ENCODE results near the gene MED13. TPM values are rescaled to one million over a fixed set of nuclear protein-coding genes. Genes with fewer than 3 reads are reported as not detected.
"Not testable (repeated sequence)": the region's sequence is repeated elsewhere in the genome, so short reads cannot be mapped to it uniquely, and the experiment has no call there.

The MED13 gene
- polyA plus RNA-seq, 3 donors = 2.1 to 32.0 (median 5.0) TPM

- Histone ChIP-seq H4K20me1 (ENCODE audit: insufficient read depth, low read length) (no peaks in the 10 kb centered on the region), H3K9me3 (replicated peaks in 1 of 2; ENCODE audit: control insufficient read depth in 1 of 2, insufficient read depth in 1 of 2, low read length in 2 of 2) (no peaks in the 10 kb centered on the region), H3K4me1 (ENCODE audit: control insufficient read depth in 1 of 2, insufficient read depth in 2 of 2, low read length in 2 of 2) (peaks cover 15 to 20% of the 10 kb centered on the region in 2 donors), H3K4me2 (replicated peaks; ENCODE audit: extremely low read depth, low read length, poor library complexity, severe bottlenecking) (peak overlapping the region; percentile 84), H3K4me3 (replicated peaks in 1 of 3; ENCODE audit: low read depth in 2 of 3, low read length in 3 of 3) (peak overlapping the region; percentile 67 to 92 (median 81)), H3K36me3 (replicated peaks in 1 of 2; ENCODE audit: control insufficient read depth in 1 of 2, insufficient read depth in 2 of 2, low read length in 2 of 2) (peaks cover 12 to 21% of the 10 kb centered on the region in 2 donors), H3K79me2 (ENCODE audit: insufficient read depth, low read length) (peaks cover 15% of the 10 kb centered on the region), H3K27me3 (ENCODE audit: control insufficient read depth in 2 of 2, insufficient read depth in 2 of 2, low read length in 2 of 2) (no peaks in the 10 kb centered on the region), H2AFZ (ENCODE audit: insufficient read depth, low read depth, low read length, poor library complexity, severe bottlenecking) (peak overlapping the region; percentile 97), H3K9ac (ENCODE audit: insufficient read depth, low read length, poor library complexity, severe bottlenecking) (peak overlapping the region; percentile 85), H3K27ac (ENCODE audit: low read depth in 1 of 2, low read length in 2 of 2) (peak overlapping the region in 1 of 2 donors; percentile 86)
- Mint-ChIP-seq H3K36me3 (peaks cover 10 to 30% of the 10 kb centered on the region in 2 donors), H3K27ac (peak overlapping the region in 6 of 7 donors; percentile 88 to 96 (median 90)), H3K9me3 (peaks cover 0 to 2% (median 0%) of the 10 kb centered on the region in 7 donors), H3K4me3 (peak overlapping the region; percentile 90 to 95), H3K4me1 (peaks cover 16% of the 10 kb centered on the region), H3K27me3 (ENCODE audit: low read depth in 3 of 3) (peaks cover 0 to 5% (median 1%) of the 10 kb centered on the region in 3 donors)
- DNase-seq = no peak
- TF ChIP-seq, protein P1, sequence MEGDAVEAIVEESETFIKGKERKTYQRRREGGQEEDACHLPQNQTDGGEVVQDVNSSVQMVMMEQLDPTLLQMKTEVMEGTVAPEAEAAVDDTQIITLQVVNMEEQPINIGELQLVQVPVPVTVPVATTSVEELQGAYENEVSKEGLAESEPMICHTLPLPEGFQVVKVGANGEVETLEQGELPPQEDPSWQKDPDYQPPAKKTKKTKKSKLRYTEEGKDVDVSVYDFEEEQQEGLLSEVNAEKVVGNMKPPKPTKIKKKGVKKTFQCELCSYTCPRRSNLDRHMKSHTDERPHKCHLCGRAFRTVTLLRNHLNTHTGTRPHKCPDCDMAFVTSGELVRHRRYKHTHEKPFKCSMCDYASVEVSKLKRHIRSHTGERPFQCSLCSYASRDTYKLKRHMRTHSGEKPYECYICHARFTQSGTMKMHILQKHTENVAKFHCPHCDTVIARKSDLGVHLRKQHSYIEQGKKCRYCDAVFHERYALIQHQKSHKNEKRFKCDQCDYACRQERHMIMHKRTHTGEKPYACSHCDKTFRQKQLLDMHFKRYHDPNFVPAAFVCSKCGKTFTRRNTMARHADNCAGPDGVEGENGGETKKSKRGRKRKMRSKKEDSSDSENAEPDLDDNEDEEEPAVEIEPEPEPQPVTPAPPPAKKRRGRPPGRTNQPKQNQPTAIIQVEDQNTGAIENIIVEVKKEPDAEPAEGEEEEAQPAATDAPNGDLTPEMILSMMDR (IDR thresholded peaks at IDR 0.05) = no peak
- no CpG with 5 or more reads among the region's 4 CpGs for WGBS (ENCODE audit: insufficient coverage)
- intact Hi-C loops (cut with micrococcal nuclease) = loop anchor here in 1 of 2 donors (10.0 kb wide), 1 partner anchor 1252 kb away; the partner anchor contains the start of gene BCAS3
These were observed 138.3 kb downstream of the MED13 start for GRCh38 chr17:61926826-61927207.

- H3K36me3 ChIP-seq (replicated peaks in 1 of 2; ENCODE audit: control insufficient read depth in 1 of 2, insufficient read depth in 2 of 2, low read length in 2 of 2) = peaks cover 27 to 61% of the 10 kb centered on the region in 2 donors
- H3K9ac ChIP-seq (ENCODE audit: insufficient read depth, low read length, poor library complexity, severe bottlenecking); H3K9me3 Mint-ChIP-seq; H3K4me1 ChIP-seq (ENCODE audit: control insufficient read depth in 1 of 2, insufficient read depth in 2 of 2, low read length in 2 of 2); H3K27me3 ChIP-seq (ENCODE audit: control insufficient read depth in 2 of 2, insufficient read depth in 2 of 2, low read length in 2 of 2); H3K4me1 Mint-ChIP-seq; DNase-seq; H3K4me3 ChIP-seq (replicated peaks in 1 of 3; ENCODE audit: low read depth in 2 of 3, low read length in 3 of 3); H3K4me3 Mint-ChIP-seq; H3K9me3 ChIP-seq (replicated peaks in 1 of 2; ENCODE audit: control insufficient read depth in 1 of 2, insufficient read depth in 1 of 2, low read length in 2 of 2); H3K27ac Mint-ChIP-seq; H3K27ac ChIP-seq (ENCODE audit: low read depth in 1 of 2, low read length in 2 of 2); intact Hi-C loops (cut with micrococcal nuclease); H2AFZ ChIP-seq (ENCODE audit: insufficient read depth, low read depth, low read length, poor library complexity, severe bottlenecking); H3K27me3 Mint-ChIP-seq (ENCODE audit: low read depth in 3 of 3); H3K4me2 ChIP-seq (replicated peaks; ENCODE audit: extremely low read depth, low read length, poor library complexity, severe bottlenecking); H4K20me1 ChIP-seq (ENCODE audit: insufficient read depth, low read length); H3K79me2 ChIP-seq (ENCODE audit: insufficient read depth, low read length): not testable (repeated sequence)
- 100% methylated on average over 7 of the region's 15 CpGs for WGBS (ENCODE audit: insufficient coverage)
- H3K36me3 Mint-ChIP-seq = peaks cover 57 to 77% of the 10 kb centered on the region in 2 donors
These were observed 149.9 kb downstream of the MED13 start for GRCh38 chr17:61915162-61915561.

Data from CD14-positive monocyte (primary cell).